ENCODE measurements around the gene SFMBT2.

SFMBT2 gene

GRCh38 chr10:7364474-7364873, 46.4 kb downstream of the SFMBT2 start:
- no peak for DNase-seq (ENCODE audit: low read depth)

- no peak for DNase-seq (ENCODE audit: low read depth)
These were observed 47.1 kb downstream of the SFMBT2 start for GRCh38 chr10:7363700-7364099.

- no peak for DNase-seq (ENCODE audit: low read depth)
These were observed 48.4 kb downstream of the SFMBT2 start for GRCh38 chr10:7362471-7362870.

- DNase-seq (ENCODE audit: low read depth) = no peak
These were observed 49.5 kb downstream of the SFMBT2 start for GRCh38 chr10:7361316-7361715.

- DNase-seq (ENCODE audit: low read depth) = no peak
These were observed 50.9 kb downstream of the SFMBT2 start for GRCh38 chr10:7359954-7360353.

- no peak for DNase-seq (ENCODE audit: low read depth)
These were observed 51.5 kb downstream of the SFMBT2 start for GRCh38 chr10:7359356-7359755.

- DNase-seq (ENCODE audit: low read depth) = no peak
These were observed 53.6 kb downstream of the SFMBT2 start for GRCh38 chr10:7357193-7357592.

- no peak for DNase-seq (ENCODE audit: low read depth)
These were observed 56.3 kb downstream of the SFMBT2 start for GRCh38 chr10:7354330-7355047.

- DNase-seq (ENCODE audit: low read depth) = no peak
These were observed 58.9 kb downstream of the SFMBT2 start for GRCh38 chr10:7351894-7352293.

GRCh38 chr10:7350541-7351195, 60.2 kb downstream of the SFMBT2 start:
- no peak for DNase-seq (ENCODE audit: low read depth)

- no peak for DNase-seq (ENCODE audit: low read depth)
These were observed 65.1 kb downstream of the SFMBT2 start for GRCh38 chr10:7345717-7346116.

GRCh38 chr10:7343040-7343439, 67.8 kb downstream of the SFMBT2 start:
- no peak for DNase-seq (ENCODE audit: low read depth)

- no peak for DNase-seq (ENCODE audit: low read depth)
These were observed 70.5 kb downstream of the SFMBT2 start for GRCh38 chr10:7340179-7340874.

- DNase-seq (ENCODE audit: low read depth) = no peak
These were observed 71.3 kb downstream of the SFMBT2 start for GRCh38 chr10:7339510-7339909.

- no peak for DNase-seq (ENCODE audit: low read depth)
These were observed 72.4 kb downstream of the SFMBT2 start for GRCh38 chr10:7338469-7338868.

- no peak for DNase-seq (ENCODE audit: low read depth)
These were observed 73.2 kb downstream of the SFMBT2 start for GRCh38 chr10:7337431-7338171.

GRCh38 chr10:7335977-7336376, 74.9 kb downstream of the SFMBT2 start:
- DNase-seq (ENCODE audit: low read depth) = no peak

GRCh38 chr10:7334642-7334964, 76.2 kb downstream of the SFMBT2 start:
- no peak for DNase-seq (ENCODE audit: low read depth)

- DNase-seq (ENCODE audit: low read depth) = no peak
These were observed 76.7 kb downstream of the SFMBT2 start for GRCh38 chr10:7333961-7334641.

GRCh38 chr10:7329219-7329618, 81.6 kb downstream of the SFMBT2 start:
- DNase-seq (ENCODE audit: low read depth) = no peak

GRCh38 chr10:7327885-7328284, 82.9 kb downstream of the SFMBT2 start:
- no peak for DNase-seq (ENCODE audit: low read depth)

GRCh38 chr10:7322623-7323022, 88.2 kb downstream of the SFMBT2 start:
- no peak for DNase-seq (ENCODE audit: low read depth)

Data from CMK (cell line).